H9 (cell line): ENCODE results near the gene ANKRD39. TPM values are rescaled to one million over a fixed set of nuclear protein-coding genes. Genes with fewer than 3 reads are reported as not detected.

Experiments
- DNase-seq: peaks from one replicate; pipeline ENCODE4 v3.0.0-alpha.2; 2017
- H2AFZ ChIP-seq: one replicate; pipeline ENCODE4 v1.6.1; 2013; ENCODE audit warnings: mild to moderate bottlenecking, low read length, control low read depth, moderate library complexity
- H2AK5ac ChIP-seq: 2 replicates; pipeline ENCODE4 v1.6.1; 2013; ENCODE audit warnings: low read length, control low read depth, mixed read lengths; ENCODE audit not compliant: insufficient read length
- H2BK120ac ChIP-seq: one replicate; pipeline ENCODE4 v1.6.1; 2013; ENCODE audit warnings: low read depth, mild to moderate bottlenecking, low read length, control low read depth, inconsistent platforms; ENCODE audit not compliant: poor library complexity, severe bottlenecking
- H2BK12ac ChIP-seq: 2 replicates; pipeline ENCODE4 v1.6.1; 2013; ENCODE audit warnings: low read length, control low read depth, mixed read lengths, low read depth; ENCODE audit not compliant: insufficient read length
- H2BK15ac ChIP-seq: 2 replicates; pipeline ENCODE4 v1.6.1; 2013; ENCODE audit warnings: low read depth, low read length, control low read depth
- H2BK20ac ChIP-seq: one replicate; pipeline ENCODE4 v1.6.1; 2013; ENCODE audit warnings: low read depth, mild to moderate bottlenecking, low read length, control low read depth, inconsistent platforms; ENCODE audit not compliant: poor library complexity, severe bottlenecking
- H2BK5ac ChIP-seq: 2 replicates; pipeline ENCODE4 v1.6.1; 2013; ENCODE audit warnings: low read length, control low read depth, mixed read lengths; ENCODE audit not compliant: insufficient read length
- H3K14ac ChIP-seq: 2 replicates; pipeline ENCODE4 v1.6.1; 2013; ENCODE audit warnings: low read length, control low read depth; ENCODE audit not compliant: insufficient read depth
- H3K18ac ChIP-seq: 2 replicates; pipeline ENCODE4 v1.6.1; 2013; ENCODE audit warnings: low read depth, mild to moderate bottlenecking, mixed read lengths, low read length, control low read depth; ENCODE audit not compliant: insufficient read length
- H3K23ac ChIP-seq: 2 replicates; pipeline ENCODE4 v1.6.1; 2013; ENCODE audit warnings: low read length, control low read depth, mixed read lengths, low read depth; ENCODE audit not compliant: insufficient read length
- H3K23me2 ChIP-seq: 2 replicates; pipeline ENCODE4 v1.6.1; 2013; ENCODE audit warnings: low read depth, mild to moderate bottlenecking, mixed read lengths, low read length, control low read depth; ENCODE audit not compliant: insufficient read length, poor library complexity, severe bottlenecking
- H3K27ac ChIP-seq: 2 replicates; pipeline ENCODE4 v1.5.1; 2013; ENCODE audit warnings: low read length, control low read depth, mixed read lengths, low read depth; ENCODE audit not compliant: insufficient read length
- H3K27me3 ChIP-seq: 2 replicates; pipeline ENCODE4 v1.6.1; 2013; ENCODE audit warnings: low read length, control low read depth, inconsistent platforms; ENCODE audit not compliant: insufficient read depth
- H3K4ac ChIP-seq: 2 replicates; pipeline ENCODE4 v1.6.1; 2013; ENCODE audit warnings: low read depth, mild to moderate bottlenecking, control low read depth, inconsistent platforms, low read length, moderate library complexity
- H3K4me1 ChIP-seq: 2 replicates; pipeline ENCODE4 v1.6.1; 2013; ENCODE audit warnings: low read length, control low read depth, inconsistent platforms; ENCODE audit not compliant: insufficient read depth
- H3K4me2 ChIP-seq: 2 replicates; pipeline ENCODE4 v1.6.1; 2013; ENCODE audit warnings: low read length, control low read depth, mixed read lengths; ENCODE audit not compliant: insufficient read length, insufficient read depth
- H3K56ac ChIP-seq: 2 replicates; pipeline ENCODE4 v1.6.1; 2013; ENCODE audit warnings: low read depth, mild to moderate bottlenecking, mixed read lengths, low read length, control low read depth; ENCODE audit not compliant: insufficient read length
- H3K79me1 ChIP-seq: 2 replicates; pipeline ENCODE4 v1.6.1; 2013; ENCODE audit warnings: low read depth, mild to moderate bottlenecking, moderate library complexity, low read length, control low read depth, inconsistent platforms; ENCODE audit not compliant: insufficient read depth, poor library complexity, severe bottlenecking
- H3K79me2 ChIP-seq: 2 replicates; pipeline ENCODE4 v1.6.1; 2013; ENCODE audit warnings: low read length, control low read depth, inconsistent platforms; ENCODE audit not compliant: insufficient read depth
- H3K9ac ChIP-seq: 2 replicates; pipeline ENCODE4 v1.6.1; 2013; ENCODE audit warnings: low read length, control low read depth, mixed read lengths; ENCODE audit not compliant: insufficient read length; ENCODE audit errors: extremely low read depth
- H3K9me3 ChIP-seq: one replicate; pipeline ENCODE4 v1.6.1; 2013; ENCODE audit warnings: low read depth, low read length, inconsistent platforms; ENCODE audit not compliant: control insufficient read depth
- H3T11ph ChIP-seq: one replicate; pipeline ENCODE4 v1.6.1; 2013; ENCODE audit warnings: mild to moderate bottlenecking, low read length, control low read depth, inconsistent platforms
- H4K20me1 ChIP-seq: one replicate; pipeline ENCODE4 v1.6.1; 2013; ENCODE audit not compliant: control insufficient read depth, insufficient read length, insufficient read depth
- H4K5ac ChIP-seq: 2 replicates; pipeline ENCODE4 v1.6.1; 2013; ENCODE audit warnings: low read depth, mild to moderate bottlenecking, mixed read lengths, low read length, control low read depth; ENCODE audit not compliant: insufficient read length
- H4K8ac ChIP-seq: replicated peaks from 2 replicates; pipeline ENCODE4 v1.6.1; 2013; ENCODE audit warnings: low read length, control low read depth, mixed read lengths, low read depth; ENCODE audit not compliant: insufficient read length
- H4K91ac ChIP-seq: 2 replicates; pipeline ENCODE4 v1.6.1; 2013; ENCODE audit warnings: low read depth, mild to moderate bottlenecking, moderate library complexity, mixed read lengths, low read length, control low read depth; ENCODE audit not compliant: insufficient read length
- H3K27ac Mint-ChIP-seq, 3 experiments: 2 replicates in 2 of 3; 3 replicates in 1 of 3; pipeline ENCODE4 v1.8.0; 2020 to 2021; ENCODE audit warnings: mixed read lengths in 3 of 3, mild to moderate bottlenecking in 1 of 3, moderate library complexity in 1 of 3
- H3K27me3 Mint-ChIP-seq: 2 replicates; pipeline ENCODE4 v1.8.0; 2021; ENCODE audit warnings: low read depth, mild to moderate bottlenecking, moderate library complexity, mixed read lengths
- H3K36me3 Mint-ChIP-seq, 3 experiments: 2 replicates in 2 of 3; 3 replicates in 1 of 3; pipeline ENCODE4 v1.8.0; 2020 to 2021; ENCODE audit warnings: low read depth in 3 of 3, mixed read lengths in 3 of 3; ENCODE audit not compliant: insufficient read depth in 1 of 3
- H3K4me1 Mint-ChIP-seq, 2 experiments: 2 replicates each; pipeline ENCODE4 v1.8.0; 2020; ENCODE audit warnings: mixed read lengths in 2 of 2
- H3K4me3 Mint-ChIP-seq, 2 experiments: 2 replicates in 1 of 2; 3 replicates in 1 of 2; pipeline ENCODE4 v1.8.0; 2020 to 2021; ENCODE audit warnings: mild to moderate bottlenecking in 2 of 2, mixed read lengths in 2 of 2, moderate library complexity in 1 of 2
- H3K9me3 Mint-ChIP-seq, 2 experiments: 2 replicates in 1 of 2; 3 replicates in 1 of 2; pipeline ENCODE4 v1.8.0; 2020; ENCODE audit warnings: mild to moderate bottlenecking in 2 of 2, mixed read lengths in 2 of 2, moderate library complexity in 1 of 2
- WGBS: extraction: QIAGEN DNeasy Blood & Tissue Kit; methylation state at CpG from one replicate; pipeline ENCODE4 v1.1.7; 2013; ENCODE audit warnings: missing lambda C conversion rate, low lambda C conversion rate, mixed read lengths; ENCODE audit not compliant: insufficient read length; ENCODE audit errors: extremely low coverage; 5-methylcytosine and 5-hydroxymethylcytosine counted together
- total RNA-seq: library from RNA; stranded (reverse); gene quantifications from 2 replicates; pipeline ENCODE4 v1.2.1, GENCODE V29; 2021
- TF ChIP-seq, protein P1 (sequence below): fragments of 200-600 bp; sonication (generic); conservative IDR thresholded peaks from 3 replicates; pipeline ENCODE4 v1.8.0; 2021; ENCODE audit warnings: antibody characterized with exemption, mild to moderate bottlenecking

ANKRD39 gene
- total RNA-seq, 1 experiment from 2014 or later: 13.0 TPM

DNA sequence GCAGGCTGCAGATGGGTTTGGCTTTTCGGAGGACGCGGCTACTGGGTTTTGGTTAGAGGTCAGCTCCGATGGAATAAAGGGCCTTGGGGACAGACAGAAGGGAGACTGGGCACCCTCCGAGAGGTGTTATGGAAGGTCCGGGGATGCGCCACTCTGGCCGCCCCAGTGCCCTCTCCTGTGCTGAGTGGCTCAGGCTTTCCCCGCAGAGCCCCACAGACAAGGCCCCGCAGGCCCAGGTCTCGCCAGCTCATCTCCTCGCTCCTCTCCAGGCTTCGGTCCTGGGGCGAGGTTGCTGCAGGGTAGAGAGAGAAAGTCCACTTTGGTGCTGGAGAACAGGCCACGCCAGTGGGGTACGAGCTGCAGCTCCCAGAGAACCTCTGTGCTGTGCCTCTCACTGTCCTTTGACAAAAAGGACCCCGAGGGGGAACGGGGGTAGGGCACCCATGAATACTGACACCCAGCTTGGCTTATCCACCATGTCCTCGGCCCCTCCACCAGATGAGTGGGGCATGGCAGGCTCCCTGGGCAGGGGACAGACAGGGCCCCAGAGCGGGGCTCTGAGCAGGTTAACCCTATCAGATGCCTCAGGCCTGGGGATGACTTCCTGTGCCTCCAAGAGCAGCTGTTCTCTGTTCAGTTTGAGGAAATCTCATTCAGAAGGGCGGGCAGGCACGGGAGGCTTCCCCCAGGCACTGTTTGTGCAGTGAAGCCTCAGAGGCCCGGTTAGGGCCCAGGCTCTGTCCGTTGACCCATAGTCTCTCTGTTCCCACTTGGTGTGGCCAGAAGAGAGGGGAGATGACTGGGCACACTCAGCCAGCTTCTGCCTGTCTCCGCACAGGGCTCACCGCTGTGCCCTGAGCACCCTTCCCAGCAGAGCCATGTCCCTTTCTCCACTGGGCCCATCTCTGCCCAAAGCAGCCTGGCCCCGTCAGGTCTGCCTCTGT, 57.5 kb downstream of the ANKRD39 start:
- H3K23me2 ChIP-seq: no peaks in the 10 kb centered on the region
- DNase-seq: no peak
- H3K27me3 ChIP-seq: no peaks in the 10 kb centered on the region
- H3K9ac ChIP-seq: no peak overlapping the region
- Mint-ChIP-seq H3K4me3 (no peak overlapping the region), H3K9me3 (no peaks in the 10 kb centered on the region), H3K27me3 (no peaks in the 10 kb centered on the region), H3K4me1 (no peaks in the 10 kb centered on the region), H3K27ac (0 out of 7 replicates have a peak overlapping the region, but pooled peaks of 1 of the 3 experiments have one; percentile 40), H3K36me3 (peaks cover 0 to 10% (median 4%) of the 10 kb centered on the region in 3 experiments; a peak in 4 of 7 replicates)
- no peak overlapping the region for H4K91ac ChIP-seq
- no peak overlapping the region for H3T11ph ChIP-seq
- H4K8ac ChIP-seq: no peak overlapping the region
- no peak overlapping the region for H3K27ac ChIP-seq
- no peaks in the 10 kb centered on the region for H4K20me1 ChIP-seq
- no peak overlapping the region for H2BK12ac ChIP-seq
- H4K5ac ChIP-seq: no peak overlapping the region
- H2BK20ac ChIP-seq: no peak overlapping the region
- no peaks in the 10 kb centered on the region for H3K4me1 ChIP-seq
- no peaks in the 10 kb centered on the region for H3K79me1 ChIP-seq
- H3K56ac ChIP-seq: no peak overlapping the region
- no peak overlapping the region for H2AK5ac ChIP-seq
- no peaks in the 10 kb centered on the region for H3K79me2 ChIP-seq
- H3K4me2 ChIP-seq: no peak overlapping the region
- TF ChIP-seq, protein P1, sequence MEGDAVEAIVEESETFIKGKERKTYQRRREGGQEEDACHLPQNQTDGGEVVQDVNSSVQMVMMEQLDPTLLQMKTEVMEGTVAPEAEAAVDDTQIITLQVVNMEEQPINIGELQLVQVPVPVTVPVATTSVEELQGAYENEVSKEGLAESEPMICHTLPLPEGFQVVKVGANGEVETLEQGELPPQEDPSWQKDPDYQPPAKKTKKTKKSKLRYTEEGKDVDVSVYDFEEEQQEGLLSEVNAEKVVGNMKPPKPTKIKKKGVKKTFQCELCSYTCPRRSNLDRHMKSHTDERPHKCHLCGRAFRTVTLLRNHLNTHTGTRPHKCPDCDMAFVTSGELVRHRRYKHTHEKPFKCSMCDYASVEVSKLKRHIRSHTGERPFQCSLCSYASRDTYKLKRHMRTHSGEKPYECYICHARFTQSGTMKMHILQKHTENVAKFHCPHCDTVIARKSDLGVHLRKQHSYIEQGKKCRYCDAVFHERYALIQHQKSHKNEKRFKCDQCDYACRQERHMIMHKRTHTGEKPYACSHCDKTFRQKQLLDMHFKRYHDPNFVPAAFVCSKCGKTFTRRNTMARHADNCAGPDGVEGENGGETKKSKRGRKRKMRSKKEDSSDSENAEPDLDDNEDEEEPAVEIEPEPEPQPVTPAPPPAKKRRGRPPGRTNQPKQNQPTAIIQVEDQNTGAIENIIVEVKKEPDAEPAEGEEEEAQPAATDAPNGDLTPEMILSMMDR: no peak
- peak overlapping the region; percentile 26; the same call in 1 of the 2 replicates for H3K14ac ChIP-seq
- H3K18ac ChIP-seq: no peak overlapping the region
- no peak overlapping the region for H2AFZ ChIP-seq
- no CpG with 5 or more reads among the region's 27 CpGs for WGBS
- H2BK15ac ChIP-seq: no peak overlapping the region
- H3K23ac ChIP-seq: no peak overlapping the region
- no peaks in the 10 kb centered on the region for H3K9me3 ChIP-seq
- H2BK120ac ChIP-seq: no peak overlapping the region
- no peak overlapping the region for H3K4ac ChIP-seq
- no peak overlapping the region for H2BK5ac ChIP-seq
